ENCODE results near the gene KLK15. TPM values are rescaled to one million over a fixed set of nuclear protein-coding genes. Genes with fewer than 3 reads are reported as not detected.
"Not testable (repeated sequence)": the region's sequence is repeated elsewhere in the genome, so short reads cannot be mapped to it uniquely, and the experiment has no call there.

KLK15 gene
- total RNA-seq, 4 donors from 2014 or later = not detected

- Histone ChIP-seq H3K27ac (no peak within 1 kb of the TSS), H3K27me3 (no peaks in the 10 kb centered on the region), H3K4me3 (no peak within 1 kb of the TSS), H3K4me1 (no peaks in the 10 kb centered on the region), H3K9me3 (no peaks in the 10 kb centered on the region), H3K36me3 (peaks cover 0 to 4% (median 0%) of the 10 kb centered on the region in 3 donors)
- TF ChIP-seq EP300 (IDR thresholded peaks at IDR 0.05) = no peak
- TF ChIP-seq POLR2A (IDR thresholded peaks at IDR 0.05) = no peak
- TF ChIP-seq CTCF (IDR thresholded peaks at IDR 0.05) = no peak
- 81 to 83% methylated on average over 3 to 7 of the region's 15 CpGs for WGBS, 2 donors
- no peak for DNase-seq (ENCODE audit: low spot score in 2 of 2)
These were observed 43.0 kb downstream of the KLK15 start, which contains the start of gene ACP4 for GRCh38 chr19:50790396-50790795. ACP4 (plus strand) TSS chr19:50790415; CDS start chr19:50790415, 0 bp downstream.

GRCh38 chr19:50785329-50785728 is 48.0 kb downstream of the KLK15 start:
- 83 to 84% methylated on average over 12 of the region's 12 CpGs for WGBS, 2 donors

GRCh38 chr19:50784710-50785109 is 48.7 kb downstream of the KLK15 start:
- H3K27ac ChIP-seq = no peak overlapping the region
- 87 to 93% methylated on average over 3 of the region's 3 CpGs for whole genome bisulfite sequencing, 2 donors
- peaks cover 0 to 11% (median 0%) of the 10 kb centered on the region in 4 donors for H3K4me1 ChIP-seq
- peaks cover 0 to 35% of the 10 kb centered on the region in 2 donors for H3K27me3 ChIP-seq
- no peak overlapping the region for H3K4me3 ChIP-seq
- no peaks in the 10 kb centered on the region for H3K9me3 ChIP-seq
- TF ChIP-seq CTCF (IDR thresholded peaks at IDR 0.05) (no peak), POLR2A (IDR thresholded peaks at IDR 0.05) (no peak), EP300 (IDR thresholded peaks at IDR 0.05) (no peak)
- no peak for DNase-seq (ENCODE audit: low spot score in 2 of 2)
- no peaks in the 10 kb centered on the region for H3K36me3 ChIP-seq

More at GRCh38 chr19:50785329-50785728, 48.0 kb downstream of the KLK15 start:
- H3K4me3 ChIP-seq = no peak overlapping the region
- DNase-seq (ENCODE audit: low spot score in 2 of 2) = no peak
- H3K4me1 ChIP-seq = peaks cover 0 to 11% (median 0%) of the 10 kb centered on the region in 4 donors
- H3K27me3 ChIP-seq = peaks cover 0 to 29% of the 10 kb centered on the region in 2 donors
- no peak overlapping the region for H3K27ac ChIP-seq
- no peaks in the 10 kb centered on the region for H3K36me3 ChIP-seq
- H3K9me3 ChIP-seq = no peaks in the 10 kb centered on the region
- TF ChIP-seq POLR2A (IDR thresholded peaks at IDR 0.05) (no peak), EP300 (IDR thresholded peaks at IDR 0.05) (no peak)

GRCh38 chr19:50783848-50784152 is 49.6 kb downstream of the KLK15 start:
- Histone ChIP-seq H3K4me1 (peaks cover 0 to 11% (median 0%) of the 10 kb centered on the region in 4 donors), H3K27me3 (peaks cover 0 to 44% of the 10 kb centered on the region in 2 donors)
- H3K36me3 ChIP-seq; H3K4me3 ChIP-seq; H3K9me3 ChIP-seq; DNase-seq (ENCODE audit: low spot score in 2 of 2); H3K27ac ChIP-seq: not testable (repeated sequence)
- WGBS, 2 donors = 29 to 36% methylated on average over 8 of the region's 8 CpGs

- 46 to 48% methylated on average over 16 of the region's 16 CpGs for WGBS, 2 donors
- TF ChIP-seq EP300 (IDR thresholded peaks at IDR 0.05) (no peak), CTCF (IDR thresholded peaks at IDR 0.05) (no peak), POLR2A (IDR thresholded peaks at IDR 0.05) (no peak)
These were observed 52.5 kb downstream of the KLK15 start for GRCh38 chr19:50780753-50781435.

More at GRCh38 chr19:50780753-50781435, 52.5 kb downstream of the KLK15 start:
- no peaks in the 10 kb centered on the region for H3K36me3 ChIP-seq
- H3K27me3 ChIP-seq = peaks cover 0 to 73% of the 10 kb centered on the region in 2 donors
- no peak overlapping the region for H3K27ac ChIP-seq
- no peak for DNase-seq (ENCODE audit: low spot score in 2 of 2)
- H3K4me3 ChIP-seq = no peak overlapping the region
- H3K4me1 ChIP-seq = peaks cover 0 to 19% (median 0%) of the 10 kb centered on the region in 4 donors
- peaks cover 0 to 7% (median 3%) of the 10 kb centered on the region in 4 donors for H3K9me3 ChIP-seq

Measured in tibial nerve (tissue), 4 donors.